Tibial nerve (tissue), 4 donors: Measurements from ENCODE around the gene CACNA1I.

ENCODE experiments used
- CTCF ChIP-seq, 5 experiments: fragments of 200-600 bp in 3 of 5; fragments of 450-650 bp in 2 of 5; sonication (generic) in 3 of 5; IDR thresholded peaks; one replicate each; pipeline ENCODE4 v1.5.1; 2016 to 2019; ENCODE audit warnings: antibody characterized with exemption in 5 of 5, mild to moderate bottlenecking in 3 of 5, moderate library complexity in 2 of 5
- EP300 ChIP-seq, 2 donors: sonication (generic); formaldehyde crosslinking; IDR thresholded peaks; one replicate each; pipeline ENCODE4 v1.6.1; 2017; ENCODE audit warnings: antibody characterized with exemption in 2 of 2, mild to moderate bottlenecking in 1 of 2

GRCh38 chr22:39658806-39659463, 88.4 kb downstream of the CACNA1I start:
- TF ChIP-seq CTCF (IDR thresholded peaks at IDR 0.05) (no peak), EP300 (IDR thresholded peaks at IDR 0.05) (no peak)
